WI38 (cell line): Measurements from ENCODE around the gene ENO2.

Experiments
- H3K4me3 ChIP-seq: 2 replicates; pipeline ENCODE4 v1.5.1; 2011; ENCODE audit warnings: low read depth, mild to moderate bottlenecking, control low read depth, low read length
- TF ChIP-seq, protein P1 (sequence below): IDR thresholded peaks from 2 replicates; pipeline ENCODE4 v1.5.1; 2012; ENCODE audit warnings: low read depth, mild to moderate bottlenecking, control low read depth, low read length

The ENO2 gene

GRCh38 chr12:6914947-6915788 lies 788 bp downstream of the ENO2 start:
- peak overlapping the region; percentile 78 for H3K4me3 ChIP-seq

DNA sequence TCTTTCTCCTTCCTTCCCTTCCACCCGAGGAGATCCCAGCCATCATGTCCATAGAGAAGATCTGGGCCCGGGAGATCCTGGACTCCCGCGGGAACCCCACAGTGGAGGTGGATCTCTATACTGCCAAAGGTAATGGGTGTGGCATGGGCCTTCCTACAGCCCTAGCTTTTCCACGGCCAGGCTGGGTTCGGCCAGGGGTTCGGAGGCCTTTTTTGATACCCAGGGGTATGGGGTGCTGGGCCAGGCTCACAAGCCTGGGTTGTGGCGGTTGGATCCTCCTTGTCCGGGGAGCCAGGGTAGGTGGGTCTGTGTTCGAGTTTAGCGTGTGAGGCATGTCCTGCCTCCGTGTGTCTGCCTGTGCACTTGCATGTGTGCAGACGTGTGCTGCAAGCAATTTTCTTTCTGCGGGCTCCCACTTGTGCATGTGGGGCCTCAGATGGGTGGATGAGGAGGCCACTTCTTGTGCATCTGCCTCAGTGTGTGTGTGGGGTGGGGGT lies 1.5 kb downstream of the ENO2 start:
- TF ChIP-seq, protein P1, sequence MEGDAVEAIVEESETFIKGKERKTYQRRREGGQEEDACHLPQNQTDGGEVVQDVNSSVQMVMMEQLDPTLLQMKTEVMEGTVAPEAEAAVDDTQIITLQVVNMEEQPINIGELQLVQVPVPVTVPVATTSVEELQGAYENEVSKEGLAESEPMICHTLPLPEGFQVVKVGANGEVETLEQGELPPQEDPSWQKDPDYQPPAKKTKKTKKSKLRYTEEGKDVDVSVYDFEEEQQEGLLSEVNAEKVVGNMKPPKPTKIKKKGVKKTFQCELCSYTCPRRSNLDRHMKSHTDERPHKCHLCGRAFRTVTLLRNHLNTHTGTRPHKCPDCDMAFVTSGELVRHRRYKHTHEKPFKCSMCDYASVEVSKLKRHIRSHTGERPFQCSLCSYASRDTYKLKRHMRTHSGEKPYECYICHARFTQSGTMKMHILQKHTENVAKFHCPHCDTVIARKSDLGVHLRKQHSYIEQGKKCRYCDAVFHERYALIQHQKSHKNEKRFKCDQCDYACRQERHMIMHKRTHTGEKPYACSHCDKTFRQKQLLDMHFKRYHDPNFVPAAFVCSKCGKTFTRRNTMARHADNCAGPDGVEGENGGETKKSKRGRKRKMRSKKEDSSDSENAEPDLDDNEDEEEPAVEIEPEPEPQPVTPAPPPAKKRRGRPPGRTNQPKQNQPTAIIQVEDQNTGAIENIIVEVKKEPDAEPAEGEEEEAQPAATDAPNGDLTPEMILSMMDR, result no peak
- peak overlapping the region; percentile 78; the same call in 1 of the 2 replicates for H3K4me3 ChIP-seq

More at GRCh38 chr12:6914947-6915788, 788 bp downstream of the ENO2 start:
- TF ChIP-seq, protein P1, result no peak

DNA sequence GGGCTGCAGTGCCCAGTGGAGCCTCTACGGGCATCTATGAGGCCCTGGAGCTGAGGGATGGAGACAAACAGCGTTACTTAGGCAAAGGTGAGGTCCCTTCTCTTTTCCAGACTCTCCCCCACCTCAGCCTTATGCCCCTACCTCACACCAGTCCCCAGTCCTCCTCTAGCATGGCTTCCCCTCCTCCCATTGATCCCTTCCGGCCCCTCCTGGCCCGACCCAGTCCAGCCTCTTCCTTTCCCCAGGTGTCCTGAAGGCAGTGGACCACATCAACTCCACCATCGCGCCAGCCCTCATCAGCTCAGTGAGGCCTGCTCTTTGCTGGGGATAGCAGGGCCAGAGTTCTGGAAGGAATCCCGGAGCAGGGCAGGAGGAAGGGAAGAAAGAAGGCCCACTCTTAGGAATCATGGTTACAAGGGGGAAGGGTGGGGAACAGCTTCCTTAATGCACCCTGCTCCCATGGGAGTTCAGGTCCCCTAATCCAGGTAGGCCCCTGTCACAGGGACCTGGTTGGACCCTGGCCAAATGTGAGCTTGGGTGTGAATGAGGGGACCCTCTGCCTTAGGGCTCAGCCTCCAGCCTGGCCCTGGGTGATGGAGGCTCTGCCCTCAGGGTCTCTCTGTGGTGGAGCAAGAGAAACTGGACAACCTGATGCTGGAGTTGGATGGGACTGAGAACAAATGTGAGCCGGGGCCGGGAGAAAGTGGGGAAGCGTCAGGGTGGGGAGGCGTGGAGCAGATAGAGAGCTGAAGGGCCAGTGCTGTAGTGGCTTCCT lies 2.2 kb downstream of the ENO2 start:
- no peak overlapping the region for H3K4me3 ChIP-seq
- TF ChIP-seq, protein P1, result no peak

DNA sequence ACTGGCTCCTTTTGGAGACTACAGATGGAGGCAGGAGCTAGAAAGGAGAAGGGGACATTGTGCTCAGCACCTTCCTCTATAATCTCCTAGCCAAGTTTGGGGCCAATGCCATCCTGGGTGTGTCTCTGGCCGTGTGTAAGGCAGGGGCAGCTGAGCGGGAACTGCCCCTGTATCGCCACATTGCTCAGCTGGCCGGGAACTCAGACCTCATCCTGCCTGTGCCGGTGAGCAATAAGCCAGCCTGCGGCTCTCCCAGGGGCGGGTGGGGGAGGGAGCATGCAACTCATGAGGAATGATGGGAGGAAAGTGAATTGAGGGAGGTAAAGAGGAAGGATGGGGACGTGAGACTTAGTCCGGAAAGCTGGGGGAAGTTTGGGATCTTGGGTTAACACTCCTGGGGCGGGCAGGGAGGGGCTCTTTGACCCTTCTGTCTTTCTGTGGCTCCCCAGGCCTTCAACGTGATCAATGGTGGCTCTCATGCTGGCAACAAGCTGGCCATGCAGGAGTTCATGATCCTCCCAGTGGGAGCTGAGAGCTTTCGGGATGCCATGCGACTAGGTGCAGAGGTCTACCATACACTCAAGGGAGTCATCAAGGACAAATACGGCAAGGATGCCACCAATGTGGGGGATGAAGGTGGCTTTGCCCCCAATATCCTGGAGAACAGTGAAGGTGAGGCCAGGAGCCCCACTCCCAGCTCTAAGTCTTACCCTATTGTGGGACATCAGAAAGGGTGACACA lies 3.3 kb downstream of the ENO2 start:
- no peak overlapping the region for H3K4me3 ChIP-seq
- TF ChIP-seq, protein P1, result no peak

- no peak overlapping the region for H3K4me3 ChIP-seq
- TF ChIP-seq, protein P1, result no peak
Observed at GRCh38 chr12:6919588-6919987, 5.2 kb downstream of the ENO2 start.

DNA sequence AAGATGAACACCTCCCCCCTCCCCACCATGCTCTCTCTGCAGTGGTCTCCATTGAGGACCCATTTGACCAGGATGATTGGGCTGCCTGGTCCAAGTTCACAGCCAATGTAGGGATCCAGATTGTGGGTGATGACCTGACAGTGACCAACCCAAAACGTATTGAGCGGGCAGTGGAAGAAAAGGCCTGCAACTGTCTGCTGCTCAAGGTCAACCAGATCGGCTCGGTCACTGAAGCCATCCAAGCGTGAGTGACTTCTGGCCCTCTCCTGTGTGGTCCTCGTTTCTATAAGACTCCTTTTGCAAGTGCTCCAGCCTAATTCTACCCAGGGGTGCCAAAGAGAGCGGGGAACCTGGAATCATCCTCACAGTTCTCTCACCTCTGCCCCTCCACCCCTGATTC lies 7.2 kb downstream of the ENO2 start:
- no peak overlapping the region for H3K4me3 ChIP-seq
- TF ChIP-seq, protein P1, result no peak
